K562 (cell line): ENCODE measurements around the gene GHRL. TPM values are rescaled to one million over a fixed set of nuclear protein-coding genes. Genes with fewer than 3 reads are reported as not detected.

Source experiments
- ATAC-seq: fragments of 200-7000 bp; cut with Tn5 transposase; 3 replicates; pipeline ENCODE4 v1.9.1; 2020; ENCODE audit warnings: moderate library complexity
- BruUV-seq: library from RNA; stranded (reverse); fragments of 400-500 nt; replicated peaks from 2 replicates; lab custom pipeline; 2021; lab: Mats Ljungman, UMichigan
- CTCF ChIA-PET: fragments of 300-600 bp; formaldehyde crosslinking; extraction: SDS; loops from one replicate; lab custom pipeline; 2021; ENCODE audit warnings: low intra/inter-chr PET ratio; lab: Yijun Ruan, JAX
- POLR2A ChIA-PET: fragments of 300-600, 350-650 bp; sonication (Branson Sonifier 250); formaldehyde crosslinking; extraction: SDS; loops from one replicate; lab custom pipeline; 2021; ENCODE audit warnings: antibody characterized with exemption, inconsistent platforms; lab: Yijun Ruan, JAX
- DNase-seq, 4 experiments: peaks; one replicate each; pipeline versions ENCODE4 v3.0.0 to v3.0.0-alpha.2; 2011 to 2018; ENCODE audit warnings: low spot score in 3 of 4, mixed read lengths in 3 of 4; ENCODE audit errors: extremely low read depth in 1 of 4
- FAIRE-seq: peaks from 2 replicates; lab custom pipeline; 2011; peaks lifted over from hg19 to GRCh38; lab: Jason Lieb, UNC
- H2AFZ ChIP-seq: 2 replicates; pipeline ENCODE4 v1.6.0; 2011; ENCODE audit warnings: low read depth, low read length, control low read depth, inconsistent platforms
- H3K27ac ChIP-seq: fragments of 200-600 bp; 3 replicates; pipeline ENCODE4 v1.8.0; 2011; ENCODE audit warnings: low read depth, mild to moderate bottlenecking, control low read depth, inconsistent platforms, low read length, moderate library complexity, mixed read lengths; ENCODE audit errors: extremely low read depth
- H3K27me3 ChIP-seq, 2 experiments: fragments of 300-600 bp in 1 of 2; 2 replicates in 1 of 2; 3 replicates in 1 of 2; pipeline versions ENCODE4 v1.6.0 to v1.8.0; 2011; ENCODE audit warnings: inconsistent platforms in 2 of 2, low read length in 2 of 2, mild to moderate bottlenecking in 1 of 2, mixed read lengths in 1 of 2, moderate library complexity in 1 of 2; ENCODE audit not compliant: control insufficient read depth in 2 of 2, insufficient read depth in 2 of 2
- H3K36me3 ChIP-seq: fragments of 300-600 bp; 3 replicates; pipeline ENCODE4 v1.8.0; 2011; ENCODE audit warnings: mild to moderate bottlenecking, low read length, inconsistent platforms; ENCODE audit not compliant: control insufficient read depth, insufficient read depth
- H3K4me1 ChIP-seq, 2 experiments: fragments of 200-600 bp in 1 of 2; replicated peaks in 1 of 2; 2 replicates in 1 of 2; 3 replicates in 1 of 2; pipeline versions ENCODE4 v1.5.1 to v1.8.0; 2011; ENCODE audit warnings: inconsistent platforms in 2 of 2, low read length in 2 of 2, mild to moderate bottlenecking in 1 of 2, mixed read lengths in 1 of 2, moderate library complexity in 1 of 2; ENCODE audit not compliant: control insufficient read depth in 2 of 2, insufficient read depth in 2 of 2
- H3K4me2 ChIP-seq: 2 replicates; pipeline ENCODE4 v1.6.1; 2011; ENCODE audit warnings: low read length, control low read depth, inconsistent platforms, mixed read lengths; ENCODE audit not compliant: insufficient read depth
- H3K4me3 ChIP-seq: fragments of 200-600 bp; sonication (generic), shearing (Covaris generic); 2 replicates; pipeline ENCODE4 v1.5.1; 2016; ENCODE audit warnings: control low read depth, inconsistent platforms
- H3K79me2 ChIP-seq: fragments of 200-600 bp; 3 replicates; pipeline ENCODE4 v1.8.0; 2011; ENCODE audit warnings: low read length, inconsistent platforms; ENCODE audit not compliant: control insufficient read depth, insufficient read depth
- H3K9ac ChIP-seq, 2 experiments: 2 replicates each; pipeline versions ENCODE4 v1.6.0 to v1.6.1; 2011; ENCODE audit warnings: low read depth in 2 of 2, low read length in 2 of 2, control low read depth in 1 of 2, inconsistent platforms in 1 of 2, mild to moderate bottlenecking in 1 of 2, mixed read lengths in 1 of 2; ENCODE audit not compliant: insufficient read depth in 1 of 2
- H3K9me1 ChIP-seq: one replicate; pipeline ENCODE4 v1.6.0; 2011; ENCODE audit warnings: inconsistent platforms, mild to moderate bottlenecking, low read length, moderate library complexity; ENCODE audit not compliant: control insufficient read depth, insufficient read depth
- H3K9me3 ChIP-seq: replicated peaks from 2 replicates; pipeline ENCODE4 v1.5.1; 2011; ENCODE audit warnings: low read depth, low read length, inconsistent platforms; ENCODE audit not compliant: control insufficient read depth, insufficient read depth
- H4K20me1 ChIP-seq: replicated peaks from 2 replicates; pipeline ENCODE4 v1.6.1; 2011; ENCODE audit warnings: low read length, inconsistent platforms, mixed read lengths; ENCODE audit not compliant: control insufficient read depth, insufficient read depth
- BRCA1 ChIP-seq, 2 experiments: fragments of 450-650 bp in 1 of 2; sonication (generic) in 1 of 2; formaldehyde crosslinking in 1 of 2; IDR thresholded peaks; 2 replicates each; pipeline versions ENCODE4 v1.5.0 to v1.6.1; 2017 to 2020; ENCODE audit warnings: mild to moderate bottlenecking in 1 of 2, missing genetic modification reagents in 1 of 2
- FOXJ2 ChIP-seq: fragments of 200-800 bp; sonication (Bioruptor generic); IDR thresholded peaks from 2 replicates; pipeline ENCODE4 v1.6.1; 2016; ENCODE audit warnings: missing genetic modification characterization, missing compliant biosample characterization
- NCOA6 ChIP-seq: fragments of 450-650 bp; IDR thresholded peaks from 2 replicates; pipeline ENCODE4 v1.6.1; 2017; ENCODE audit warnings: mild to moderate bottlenecking
- PURB ChIP-seq: sonication (generic); formaldehyde crosslinking; IDR thresholded peaks from 2 replicates; pipeline ENCODE4 v1.9.0; 2021; ENCODE audit warnings: low read depth, mild to moderate bottlenecking, missing genetic modification reagents
- RBM17 ChIP-seq: fragments of 200-400 bp; formaldehyde crosslinking; IDR thresholded peaks from 2 replicates; pipeline ENCODE4 v1.6.1; 2017; ENCODE audit warnings: low read depth, mild to moderate bottlenecking, low read length, borderline replicate concordance
- RBM22 ChIP-seq: fragments of 200-400 bp; formaldehyde crosslinking; IDR thresholded peaks from 2 replicates; pipeline ENCODE4 v1.6.1; 2018; ENCODE audit warnings: low read length, low read depth; ENCODE audit not compliant: poor library complexity, severe bottlenecking
- ZBTB34 ChIP-seq: fragments of 250-450 bp; sonication (Bioruptor Pico); IDR thresholded peaks from 2 replicates; pipeline ENCODE4 v1.8.0; 2021; ENCODE audit warnings: mild to moderate bottlenecking, moderate library complexity
- ZKSCAN3 ChIP-seq: fragments of 250-450 bp; sonication (Bioruptor Pico); IDR thresholded peaks from 2 replicates; pipeline ENCODE4 v1.4.0; 2020
- ZNF140 ChIP-seq: fragments of 250-450 bp; sonication (Bioruptor Pico); IDR thresholded peaks from 2 replicates; pipeline ENCODE4 v1.8.0; 2021; ENCODE audit warnings: moderate library complexity, mild to moderate bottlenecking, inconsistent platforms
- ZNF668 ChIP-seq: fragments of 250-450 bp; sonication (Bioruptor Pico); IDR thresholded peaks from 2 replicates; pipeline ENCODE4 v1.8.0; 2022; ENCODE audit warnings: mild to moderate bottlenecking, inconsistent platforms
- WGBS: fragments of 100-300 bp; shearing (Covaris generic); methylation state at CpG from one replicate; pipeline ENCODE4 v1.1.6; 2016; ENCODE audit warnings: low coverage, mixed read lengths; ENCODE audit not compliant: insufficient coverage; ENCODE audit errors: missing lambda C conversion rate; 5-methylcytosine and 5-hydroxymethylcytosine counted together
- in situ Hi-C: fragments of 300-500 bp; cut with MboI; formaldehyde crosslinking; loops from 4 replicates; pipeline ENCODE4 v1.15.0; 2018; ENCODE audit warnings: inconsistent platforms, mixed read lengths
- intact Hi-C: fragments of 100-400 bp; cut with micrococcal nuclease; formaldehyde crosslinking; loops from 2 replicates; pipeline ENCODE4 v1.14.2; 2022
- polyA plus RNA-seq, 8 experiments: library from polyadenylated mRNA; depleted of rRNA in 4 of 8; stranded (reverse) in 5 of 8; unstranded in 3 of 8; fragments of >200 nt; fragmentation: Nextera tagmentation in 2 of 8; fragmentation: Illumina TruSeq in 1 of 8; extraction: Ambion mirVana in 2 of 8; extraction: Trizol in 1 of 8; gene quantifications; 2 replicates each; pipeline versions ENCODE4 v1.2.1 to v1.2.3, GENCODE V29; 2011 to 2014; ENCODE audit warnings: inconsistent platforms in 1 of 8, missing spikeins in 1 of 8
- total RNA-seq, 7 experiments: library from RNA; depleted of rRNA in 6 of 7; stranded (reverse); fragments of >200 nt in 6 of 7; fragmentation: Illumina TruSeq in 2 of 7; extraction: Trizol in 2 of 7; gene quantifications; 2 replicates each; pipeline versions ENCODE4 v1.2.1 to v1.2.3, GENCODE V29; 2011 to 2021; ENCODE audit warnings: low replicate concordance in 1 of 7
- TF ChIP-seq, protein P1 (sequence below): fragments of 250-450 bp; sonication (Bioruptor Pico); IDR thresholded peaks from 2 replicates; pipeline ENCODE4 v1.8.0; 2021; ENCODE audit warnings: moderate library complexity, mild to moderate bottlenecking, inconsistent platforms

GHRL gene
- total and polyA plus RNA-seq, 9 of the 15 experiments (the other 6 are each of a cell fraction or from before 2014, with no cell fraction given) = 0.08 to 0.29 (median 0.15) TPM; not detected in 5

GRCh38 chr3:10273702-10274305 is 18.9 kb downstream of the GHRL start:
- Histone ChIP-seq H3K27me3 (no peaks in the 10 kb centered on the region), H3K9me1 (no peaks in the 10 kb centered on the region)
- ATAC-seq = no peak
- TF ChIP-seq RBM22 (no peak), PURB (CRISPR knock-in tag) (no peak), NCOA6 (no peak), RBM17 (no peak), FOXJ2 (tag) (no peak), ZNF140 (no peak), ZKSCAN3 (no peak), ZBTB34 (CRISPR knock-in tag) (no peak), ZNF668 (no peak), BRCA1 (IDR thresholded peaks at IDR 0.05) (no peak), BRCA1 (CRISPR knock-in tag; IDR thresholded peaks at IDR 0.05) (no peak)
- TF ChIP-seq, protein P1, sequence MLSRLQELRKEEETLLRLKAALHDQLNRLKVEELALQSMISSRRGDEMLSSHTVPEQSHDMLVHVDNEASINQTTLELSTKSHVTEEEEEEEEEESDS = no peak
- TF ChIP-seq, all 486 proteins: peak for 0
- no peak overlapping the region for H3K27ac ChIP-seq
- intact Hi-C loops (no loop called here), in situ Hi-C loops (no loop called here)
- FAIRE-seq = no peak
- POLR2A ChIA-PET = interaction anchor here (1.0 to 3.2 kb wide), 5 partner anchors 10 to 26 kb away, joined by 4 to 16 read pairs (median 6); no protein-coding TSS in a partner anchor
- BruUV-seq = no TSS peak
- H3K79me2 ChIP-seq = peaks cover 62% of the 10 kb centered on the region
- DNase-seq = no peak
- no peak overlapping the region for H3K4me3 ChIP-seq
- H4K20me1 ChIP-seq = no peaks in the 10 kb centered on the region; the same call in none of the 2 replicates
- 38% methylated on average over 1 of the region's 1 CpG for WGBS
- H3K36me3 ChIP-seq = peaks cover 90% of the 10 kb centered on the region
- H3K4me1 ChIP-seq = peaks cover 0 to 15% of the 10 kb centered on the region in 2 experiments; a peak in 2 of 5 replicates
- H3K9me3 ChIP-seq = no peaks in the 10 kb centered on the region
- no peak overlapping the region for H3K9ac ChIP-seq
- CTCF ChIA-PET = no interaction called here
- no peak overlapping the region for H2AFZ ChIP-seq
- no peak overlapping the region for H3K4me2 ChIP-seq
